DOHH2 (cell line): ENCODE measurements around the gene UMAD1.

Source experiments
- CTCF ChIP-seq: fragments of 200-600 bp; sonication (generic); IDR thresholded peaks from one replicate; pipeline ENCODE4 v1.5.1; 2014; ENCODE audit warnings: antibody characterized with exemption, mild to moderate bottlenecking, low read depth, low read length; ENCODE audit not compliant: poor library complexity, severe bottlenecking
- EZH2phosphoT487 ChIP-seq: fragments of 200-600 bp; sonication (generic); IDR thresholded peaks from 2 replicates; pipeline ENCODE4 v1.6.1; 2017; ENCODE audit warnings: borderline replicate concordance, mild to moderate bottlenecking, antibody characterized with exemption, low read length, moderate library complexity, mixed read lengths

GRCh38 chr7:7791523-7791922, 151.0 kb downstream of the UMAD1 start:
- no peak for TF ChIP-seq CTCF
- no peak for TF ChIP-seq EZH2phosphoT487
